Measurements from ENCODE around the gene TRIM28. TPM values are rescaled to one million over a fixed set of nuclear protein-coding genes. Genes with fewer than 3 reads are reported as not detected.

TRIM28 gene
- total and polyA plus RNA-seq, 9 of the 15 experiments (the other 6 are each of a cell fraction or from before 2014, with no cell fraction given), result 12.1 to 797 (median 490) TPM

GRCh38 chr19:58543826-58544590 is at the start of gene TRIM28 (continued):
- TF ChIP-seq ZNF318 (IDR thresholded peaks at IDR 0.05; ENCODE audit: borderline replicate concordance in 1 of 2, low read depth in 1 of 2) (no peak), ZNF668 (CRISPR knock-in tag; IDR thresholded peaks at IDR 0.05) (no peak), KHSRP (IDR thresholded peaks at IDR 0.05) (peak; percentile 86), ETS1 (conservative IDR thresholded peaks at IDR 0.05; ENCODE audit: control insufficient read depth, low read depth, low read length) (peak; percentile 46; the same call in 1 of the 2 replicates), CBX2 (IDR thresholded peaks at IDR 0.05; ENCODE audit: insufficient read depth, low read length, poor library complexity, severe bottlenecking) (no peak), KLF1 (tag; IDR thresholded peaks at IDR 0.05) (no peak)

All from K562 (cell line).